ENCODE measurements around the gene NAGS. TPM values are rescaled to one million over a fixed set of nuclear protein-coding genes. Genes with fewer than 3 reads are reported as not detected.
"Not testable (repeated sequence)": the region's sequence is repeated elsewhere in the genome, so short reads cannot be mapped to it uniquely, and the experiment has no call there.

Gene NAGS
- 3.3 and 7.4 TPM in 2 replicates for total RNA-seq
- polyA plus RNA-seq = 0.58 and 0.95 TPM in 2 replicates
- polyA plus RNA-seq (2012) = 0.78 and 1.9 TPM in 2 replicates
- 0.30 TPM in 1 of 2 replicates, not detected in the other for polyA minus RNA-seq (ENCODE audit: low replicate concordance)

- H3K27ac ChIP-seq (ENCODE audit: insufficient read depth, low read length) = no peak within 1 kb of the TSS
- peak in 1 of 2 donors; percentile 49 for DNase-seq (ENCODE audit: low read depth in 2 of 2)
- H4K20me1 ChIP-seq (ENCODE audit: control insufficient read depth, extremely low read depth, insufficient read depth, low read length) = no peaks in the 10 kb centered on the region
- peaks cover 17% of the 10 kb centered on the region for H3K4me1 ChIP-seq (ENCODE audit: control insufficient read depth, extremely low read depth, insufficient read depth, low read length)
- TF ChIP-seq EZH2 (IDR thresholded peaks at IDR 0.05; ENCODE audit: low read length, missing control alignments) = no peak
- no peak for TF ChIP-seq CTCF (conservative IDR thresholded peaks at IDR 0.05 in 1 of 2, IDR thresholded peaks at IDR 0.05 in 1 of 2; ENCODE audit: low read depth in 1 of 2, low read length in 2 of 2)
- H2AFZ ChIP-seq (ENCODE audit: low read length) = no peak within 1 kb of the TSS
- no peaks in the 10 kb centered on the region for H3K27me3 ChIP-seq (ENCODE audit: control insufficient read depth, insufficient read depth, low read length)
- H3K36me3 ChIP-seq (ENCODE audit: control insufficient read depth, insufficient read depth, low read length) = peaks cover 1% of the 10 kb centered on the region
- no peak within 1 kb of the TSS for H3K9ac ChIP-seq (ENCODE audit: insufficient read depth, low read length)
- peak within 1 kb of the TSS; percentile 71 for H3K4me2 ChIP-seq (ENCODE audit: extremely low read depth, insufficient read depth, low read length)
- H3K9me3 ChIP-seq (ENCODE audit: control insufficient read depth, insufficient read depth, low read depth, low read length) = no peaks in the 10 kb centered on the region
- no peaks in the 10 kb centered on the region for H3K79me2 ChIP-seq (ENCODE audit: control insufficient read depth, insufficient read depth, low read length)
- H3K4me3 ChIP-seq (replicated peaks in 1 of 4; ENCODE audit: control extremely low read depth in 1 of 4, insufficient read depth in 1 of 4, low read depth in 3 of 4, low read length in 4 of 4) = peak within 1 kb of the TSS in 3 of 4 experiments; percentile 20 to 71 (median 67)
Observed at GRCh38 chr17:44004077-44004760, at the start of gene NAGS. NAGS (plus strand) TSS chr17:44004622; CDS start chr17:44004664, 42 bp downstream.

GRCh38 chr17:43956222-43956621, 48.2 kb upstream of the NAGS start:
- Histone ChIP-seq H4K20me1 (ENCODE audit: control insufficient read depth, extremely low read depth, insufficient read depth, low read length) (no peaks in the 10 kb centered on the region), H3K4me3 (replicated peaks in 1 of 4; ENCODE audit: control extremely low read depth in 1 of 4, insufficient read depth in 1 of 4, low read depth in 3 of 4, low read length in 4 of 4) (no peak overlapping the region), H2AFZ (ENCODE audit: low read length) (no peak overlapping the region), H3K9ac (ENCODE audit: insufficient read depth, low read length) (no peak overlapping the region), H3K27me3 (ENCODE audit: control insufficient read depth, insufficient read depth, low read length) (peaks cover 35% of the 10 kb centered on the region), H3K4me1 (ENCODE audit: control insufficient read depth, extremely low read depth, insufficient read depth, low read length) (no peaks in the 10 kb centered on the region), H3K9me3 (ENCODE audit: control insufficient read depth, insufficient read depth, low read depth, low read length) (no peaks in the 10 kb centered on the region), H3K4me2 (ENCODE audit: extremely low read depth, insufficient read depth, low read length) (no peak overlapping the region), H3K27ac (ENCODE audit: insufficient read depth, low read length) (no peak overlapping the region), H3K79me2 (ENCODE audit: control insufficient read depth, insufficient read depth, low read length) (no peaks in the 10 kb centered on the region), H3K36me3 (ENCODE audit: control insufficient read depth, insufficient read depth, low read length) (no peaks in the 10 kb centered on the region)
- DNase-seq (ENCODE audit: low read depth in 2 of 2) = no peak
- TF ChIP-seq EZH2 (IDR thresholded peaks at IDR 0.05; ENCODE audit: low read length, missing control alignments) = no peak
- no peak for TF ChIP-seq CTCF (conservative IDR thresholded peaks at IDR 0.05 in 1 of 2, IDR thresholded peaks at IDR 0.05 in 1 of 2; ENCODE audit: low read depth in 1 of 2, low read length in 2 of 2)

- no peaks in the 10 kb centered on the region for H4K20me1 ChIP-seq (ENCODE audit: control insufficient read depth, extremely low read depth, insufficient read depth, low read length)
- no peaks in the 10 kb centered on the region for H3K36me3 ChIP-seq (ENCODE audit: control insufficient read depth, insufficient read depth, low read length)
- H3K9me3 ChIP-seq (ENCODE audit: control insufficient read depth, insufficient read depth, low read depth, low read length) = no peaks in the 10 kb centered on the region
- H3K27me3 ChIP-seq (ENCODE audit: control insufficient read depth, insufficient read depth, low read length) = peaks cover 18% of the 10 kb centered on the region
- no peak overlapping the region for H3K4me3 ChIP-seq (replicated peaks in 1 of 4; ENCODE audit: control extremely low read depth in 1 of 4, insufficient read depth in 1 of 4, low read depth in 3 of 4, low read length in 4 of 4)
- H2AFZ ChIP-seq (ENCODE audit: low read length) = no peak overlapping the region
- no peak overlapping the region for H3K9ac ChIP-seq (ENCODE audit: insufficient read depth, low read length)
- no peaks in the 10 kb centered on the region for H3K4me1 ChIP-seq (ENCODE audit: control insufficient read depth, extremely low read depth, insufficient read depth, low read length)
- no peaks in the 10 kb centered on the region for H3K79me2 ChIP-seq (ENCODE audit: control insufficient read depth, insufficient read depth, low read length)
- H3K4me2 ChIP-seq (ENCODE audit: extremely low read depth, insufficient read depth, low read length) = no peak overlapping the region
- no peak for TF ChIP-seq CTCF (conservative IDR thresholded peaks at IDR 0.05 in 1 of 2, IDR thresholded peaks at IDR 0.05 in 1 of 2; ENCODE audit: low read depth in 1 of 2, low read length in 2 of 2)
- H3K27ac ChIP-seq (ENCODE audit: insufficient read depth, low read length) = no peak overlapping the region
- DNase-seq (ENCODE audit: low read depth in 2 of 2) = peak in 1 of 2 donors; percentile 44
Observed at GRCh38 chr17:43958748-43959352, 45.6 kb upstream of the NAGS start.

GRCh38 chr17:43961292-43961691, 43.1 kb upstream of the NAGS start:
- not testable (repeated sequence) for H3K36me3 ChIP-seq (ENCODE audit: control insufficient read depth, insufficient read depth, low read length); H3K4me3 ChIP-seq (replicated peaks in 1 of 4; ENCODE audit: control extremely low read depth in 1 of 4, insufficient read depth in 1 of 4, low read depth in 3 of 4, low read length in 4 of 4); DNase-seq (ENCODE audit: low read depth in 2 of 2); H3K9me3 ChIP-seq (ENCODE audit: control insufficient read depth, insufficient read depth, low read depth, low read length); H3K79me2 ChIP-seq (ENCODE audit: control insufficient read depth, insufficient read depth, low read length); H3K9ac ChIP-seq (ENCODE audit: insufficient read depth, low read length); H3K27me3 ChIP-seq (ENCODE audit: control insufficient read depth, insufficient read depth, low read length); H4K20me1 ChIP-seq (ENCODE audit: control insufficient read depth, extremely low read depth, insufficient read depth, low read length); H3K4me1 ChIP-seq (ENCODE audit: control insufficient read depth, extremely low read depth, insufficient read depth, low read length); H3K4me2 ChIP-seq (ENCODE audit: extremely low read depth, insufficient read depth, low read length); H3K27ac ChIP-seq (ENCODE audit: insufficient read depth, low read length); H2AFZ ChIP-seq (ENCODE audit: low read length)
